Thoracic aorta (tissue), 2 donors: ENCODE results near the gene UVRAG. TPM values are rescaled to one million over a fixed set of nuclear protein-coding genes. Genes with fewer than 3 reads are reported as not detected.

Experiments
- ATAC-seq: fragments of 150-250 bp; one replicate; pipeline ENCODE4 v1.8.0; 2017; ENCODE audit warnings: low read depth; ENCODE audit not compliant: insufficient number of reproducible peaks, low FRiP score
- DNase-seq: peaks from one replicate; pipeline ENCODE4 v3.0.0-alpha.2; 2020; ENCODE audit warnings: low spot score
- H3K27ac ChIP-seq, 2 donors: fragments of 200-600 bp; sonication (generic); 1 replicate in 1 of 2; 2 replicates in 1 of 2; pipeline ENCODE4 v1.5.1; 2016; ENCODE audit warnings: mild to moderate bottlenecking in 2 of 2, moderate library complexity in 2 of 2
- H3K27me3 ChIP-seq: fragments of 200-600 bp; sonication (generic); replicated peaks from 2 replicates; pipeline ENCODE4 v1.6.0; 2016; ENCODE audit warnings: mild to moderate bottlenecking; ENCODE audit not compliant: insufficient read depth
- H3K36me3 ChIP-seq: fragments of 200-600 bp; sonication (generic); one replicate; pipeline ENCODE4 v1.5.1; 2016
- H3K4me1 ChIP-seq, 2 donors: fragments of 200-600 bp; sonication (generic); 1 replicate in 1 of 2; 2 replicates in 1 of 2; pipeline versions ENCODE4 v1.5.1 to v1.6.0; 2016; ENCODE audit warnings: low read depth in 2 of 2, mild to moderate bottlenecking in 1 of 2; ENCODE audit not compliant: control insufficient read depth in 1 of 2
- H3K4me3 ChIP-seq: fragments of 200-600 bp; sonication (generic); 2 replicates; pipeline ENCODE4 v1.5.1; 2016; ENCODE audit warnings: mild to moderate bottlenecking
- H3K9me3 ChIP-seq: fragments of 200-600 bp; sonication (generic); 2 replicates; pipeline ENCODE4 v1.5.1; 2016
- CTCF ChIP-seq: fragments of 200-600 bp; sonication (generic); IDR thresholded peaks from one replicate; pipeline ENCODE4 v1.5.1; 2019; ENCODE audit warnings: antibody characterized with exemption
- total RNA-seq, 2 donors: library from RNA; depleted of rRNA; stranded (reverse); fragments of >200 nt; gene quantifications; one replicate each; pipeline versions ENCODE4 v1.1.0 to v1.2.3, GENCODE V29; 2016

Gene UVRAG
- total RNA-seq, 2 donors from 2014 or later, result 20.4 to 27.7 TPM

DNA sequence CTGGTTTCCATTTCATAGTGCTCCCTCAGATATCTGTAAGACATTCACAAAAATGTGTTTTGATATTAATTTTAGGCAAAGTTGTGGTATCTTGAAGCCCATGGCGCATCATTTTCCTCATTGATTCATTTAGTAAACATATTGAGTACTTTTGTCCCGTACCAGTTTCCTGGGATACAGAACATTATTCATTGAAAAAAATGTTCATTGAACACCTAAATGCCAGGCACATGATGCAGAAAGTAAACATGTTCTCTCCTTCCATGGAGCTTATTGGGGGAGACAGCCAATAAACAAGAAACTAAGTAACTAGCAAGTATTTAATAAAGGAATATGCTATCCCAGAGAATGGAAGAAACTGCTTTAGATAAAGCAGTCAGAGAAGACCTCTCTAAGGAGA is 195.0 kb downstream of the UVRAG start:
- Histone ChIP-seq H3K9me3 (no peaks in the 10 kb centered on the region), H3K27ac (no peak overlapping the region), H3K4me3 (no peak overlapping the region), H3K27me3 (no peaks in the 10 kb centered on the region), H3K36me3 (peaks cover 10% of the 10 kb centered on the region), H3K4me1 (no peaks in the 10 kb centered on the region)
- no peak for TF ChIP-seq CTCF
- no peak for DNase-seq
- no peak for ATAC-seq

DNA sequence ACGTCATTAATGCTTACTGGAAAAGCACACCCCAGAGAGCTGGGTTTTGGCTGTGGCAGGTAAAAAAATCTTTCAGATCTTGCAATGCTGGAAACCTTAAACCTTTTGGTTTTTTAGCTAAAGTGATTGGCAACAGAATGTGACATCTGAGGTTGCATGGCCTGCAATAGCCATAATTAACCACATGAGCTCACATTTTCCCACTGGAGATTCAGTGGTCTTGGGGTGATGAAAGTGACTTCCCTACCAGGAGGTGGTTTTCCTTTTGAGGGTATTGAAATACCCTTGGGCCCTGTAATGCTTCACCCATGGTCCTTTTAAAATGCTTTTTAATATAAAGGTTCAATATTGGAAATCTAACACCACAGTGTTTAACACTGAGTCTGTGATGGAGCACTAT is 198.5 kb downstream of the UVRAG start:
- H3K36me3 ChIP-seq, result peaks cover 3% of the 10 kb centered on the region
- ATAC-seq, result no peak
- peaks cover 3% of the 10 kb centered on the region for H3K9me3 ChIP-seq

GRCh38 chr11:76023236-76024068 is 208.4 kb downstream of the UVRAG start:
- no peak for ATAC-seq
- Histone ChIP-seq H3K27ac (no peak overlapping the region), H3K36me3 (no peaks in the 10 kb centered on the region), H3K4me1 (peaks cover 5 to 18% of the 10 kb centered on the region in 2 donors), H3K27me3 (no peaks in the 10 kb centered on the region), H3K4me3 (no peak overlapping the region), H3K9me3 (no peaks in the 10 kb centered on the region)
- DNase-seq, result no peak
- TF ChIP-seq CTCF, result no peak

More for the DNA sequence above, 198.5 kb downstream of the UVRAG start:
- H3K4me3 ChIP-seq, result no peak overlapping the region
- DNase-seq, result no peak
- no peaks in the 10 kb centered on the region for H3K27me3 ChIP-seq
- TF ChIP-seq CTCF, result no peak
- no peaks in the 10 kb centered on the region for H3K4me1 ChIP-seq
- H3K27ac ChIP-seq, result no peak overlapping the region

DNA sequence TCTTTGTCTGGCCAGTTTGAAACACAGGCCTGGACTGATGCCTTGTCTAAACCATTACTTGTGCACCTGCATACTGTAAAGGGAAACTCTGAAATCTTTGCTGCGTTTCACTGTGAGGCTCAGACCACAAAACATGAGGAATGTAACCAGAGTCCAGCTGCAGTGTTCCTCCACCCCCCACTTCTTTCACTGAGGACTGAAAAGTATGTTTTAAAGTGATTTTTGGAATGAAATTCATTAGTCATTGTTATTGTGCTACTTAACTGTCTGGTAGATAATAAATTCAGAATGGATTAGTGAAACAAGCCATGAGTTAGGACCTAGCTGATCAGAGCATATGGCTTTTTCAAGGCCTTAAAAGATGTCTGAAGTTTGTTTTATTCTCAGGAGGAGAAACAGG is 210.1 kb downstream of the UVRAG start:
- H3K4me3 ChIP-seq, result no peak overlapping the region
- H3K27me3 ChIP-seq, result no peaks in the 10 kb centered on the region
- TF ChIP-seq CTCF, result no peak
- no peaks in the 10 kb centered on the region for H3K36me3 ChIP-seq
- H3K27ac ChIP-seq, result no peak overlapping the region
- no peak for ATAC-seq
- no peaks in the 10 kb centered on the region for H3K9me3 ChIP-seq
- H3K4me1 ChIP-seq, result peaks cover 5 to 19% of the 10 kb centered on the region in 2 donors
- DNase-seq, result no peak

DNA sequence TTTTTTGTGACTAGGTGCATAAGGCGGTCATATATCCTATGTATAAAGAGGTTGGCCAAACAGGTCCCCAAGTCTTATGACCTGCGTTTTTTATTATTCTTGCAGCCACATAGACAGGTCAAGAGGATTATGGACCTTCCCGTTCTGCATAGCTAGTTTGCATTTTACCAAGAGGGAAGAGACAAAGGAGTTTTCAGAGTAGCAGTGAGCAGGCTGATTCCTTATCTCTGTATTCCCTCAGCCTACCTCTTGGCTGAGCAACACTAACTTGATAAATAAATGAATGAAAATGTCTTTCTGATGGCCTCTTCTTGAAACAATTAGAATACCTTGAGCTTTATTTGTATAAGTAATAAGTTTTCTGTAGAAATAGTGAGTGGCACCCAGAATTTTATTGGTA is 210.8 kb downstream of the UVRAG start:
- TF ChIP-seq CTCF, result no peak
- no peak for ATAC-seq
- H3K4me1 ChIP-seq, result peaks cover 5 to 26% of the 10 kb centered on the region in 2 donors

More for the DNA sequence above, 210.8 kb downstream of the UVRAG start:
- H3K27me3 ChIP-seq, result no peaks in the 10 kb centered on the region
- H3K27ac ChIP-seq, result no peak overlapping the region
- no peaks in the 10 kb centered on the region for H3K9me3 ChIP-seq
- no peak overlapping the region for H3K4me3 ChIP-seq
- no peaks in the 10 kb centered on the region for H3K36me3 ChIP-seq
- no peak for DNase-seq
